Mesendoderm (in vitro differentiated cells): ENCODE measurements around the gene RAB31. TPM values are rescaled to one million over a fixed set of nuclear protein-coding genes. Genes with fewer than 3 reads are reported as not detected.

Experiments
- DNase-seq: peaks from one replicate; pipeline ENCODE4 v3.0.0; 2013
- H2AK5ac ChIP-seq: 2 replicates; pipeline ENCODE4 v1.6.1; 2013; ENCODE audit warnings: low read length, inconsistent platforms
- H2BK120ac ChIP-seq: 2 replicates; pipeline ENCODE4 v1.6.1; 2013; ENCODE audit warnings: low read depth, mild to moderate bottlenecking, low read length, moderate library complexity, mixed read lengths
- H2BK15ac ChIP-seq: replicated peaks from 2 replicates; pipeline ENCODE4 v1.6.1; 2013; ENCODE audit warnings: low read depth, mild to moderate bottlenecking, moderate library complexity
- H2BK5ac ChIP-seq: 2 replicates; pipeline ENCODE4 v1.6.1; 2013; ENCODE audit warnings: low read length, inconsistent platforms
- H3K18ac ChIP-seq: 2 replicates; pipeline ENCODE4 v1.6.1; 2013; ENCODE audit warnings: mild to moderate bottlenecking, low read length, mixed read lengths
- H3K23ac ChIP-seq: one replicate; pipeline ENCODE4 v1.6.1; 2013; ENCODE audit warnings: low read length
- H3K27ac ChIP-seq: 2 replicates; pipeline ENCODE4 v1.5.1; 2013; ENCODE audit warnings: low read depth, mild to moderate bottlenecking, inconsistent platforms, low read length, moderate library complexity
- H3K27me3 ChIP-seq: 2 replicates; pipeline ENCODE4 v1.6.1; 2013; ENCODE audit warnings: low read length, control low read depth, mild to moderate bottlenecking, inconsistent platforms; ENCODE audit not compliant: insufficient read depth, poor library complexity
- H3K36me3 ChIP-seq: 2 replicates; pipeline ENCODE4 v1.6.1; 2013; ENCODE audit warnings: low read length, inconsistent platforms; ENCODE audit not compliant: control insufficient read depth, insufficient read depth
- H3K4ac ChIP-seq: one replicate; pipeline ENCODE4 v1.6.1; 2013; ENCODE audit warnings: low read depth, mild to moderate bottlenecking, low read length, moderate library complexity
- H3K4me1 ChIP-seq: 2 replicates; pipeline ENCODE4 v1.6.1; 2013; ENCODE audit warnings: low read depth, low read length, inconsistent platforms; ENCODE audit not compliant: control insufficient read depth
- H3K4me2 ChIP-seq: 2 replicates; pipeline ENCODE4 v1.6.1; 2013; ENCODE audit warnings: low read length
- H3K4me3 ChIP-seq: 2 replicates; pipeline ENCODE4 v1.5.1; 2013; ENCODE audit warnings: mild to moderate bottlenecking, low read length
- H3K56ac ChIP-seq: one replicate; pipeline ENCODE4 v1.6.1; 2013; ENCODE audit warnings: low read length
- H3K79me1 ChIP-seq: 2 replicates; pipeline ENCODE4 v1.6.1; 2013; ENCODE audit warnings: low read length, inconsistent platforms
- H3K79me2 ChIP-seq: 2 replicates; pipeline ENCODE4 v1.6.1; 2013; ENCODE audit warnings: mild to moderate bottlenecking, low read length; ENCODE audit not compliant: control insufficient read depth, insufficient read depth
- H3K9ac ChIP-seq: 2 replicates; pipeline ENCODE4 v1.6.1; 2013; ENCODE audit warnings: low read length, inconsistent platforms
- H4K5ac ChIP-seq: one replicate; pipeline ENCODE4 v1.6.1; 2013; ENCODE audit warnings: low read length
- H4K8ac ChIP-seq: one replicate; pipeline ENCODE4 v1.6.1; 2013; ENCODE audit warnings: low read depth, mild to moderate bottlenecking, control low read depth, low read length, moderate library complexity
- WGBS: extraction: QIAGEN DNeasy Blood & Tissue Kit; methylation state at CpG from one replicate; pipeline ENCODE4 v1.1.7; 2013; ENCODE audit warnings: low lambda C conversion rate, missing lambda C conversion rate; ENCODE audit not compliant: insufficient coverage; ENCODE audit errors: extremely low coverage; 5-methylcytosine and 5-hydroxymethylcytosine counted together
- polyA plus RNA-seq, 2 experiments: library from polyadenylated mRNA; stranded (reverse); fragments of 200-250 nt; gene quantifications; one replicate each; pipeline ENCODE4 v1.2.3, GENCODE V29; 2013

Gene RAB31
- polyA plus RNA-seq (2013, experiment 1 of 2) = 61.9 TPM
- 62.7 TPM for polyA plus RNA-seq (2013, experiment 2 of 2)

DNA sequence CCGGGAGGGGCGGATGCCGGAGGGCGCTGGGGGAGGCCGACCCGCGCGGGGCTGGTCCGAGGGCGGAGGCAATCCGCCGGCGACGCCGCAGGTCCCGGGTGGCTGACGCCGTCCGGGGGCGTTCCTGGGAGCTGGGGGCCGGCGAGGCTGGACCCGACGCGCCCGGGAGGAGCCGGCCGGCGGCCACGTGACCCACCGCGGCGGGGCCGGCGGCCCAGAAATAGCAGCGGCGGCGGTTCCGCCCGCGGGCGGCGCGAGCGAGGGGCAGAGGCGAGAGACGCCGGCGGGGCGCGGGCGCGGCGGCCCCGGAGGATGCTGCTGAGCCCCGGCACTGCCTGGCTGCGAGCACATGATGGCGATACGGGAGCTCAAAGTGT is at the start of gene RAB31:
RAB31 (plus strand) TSS at position 245 of the 377 bp plus-strand sequence; CDS start at position 350, 105 bp downstream.
- H3K79me1 ChIP-seq = peaks cover 11% of the 10 kb centered on the region
- H3K36me3 ChIP-seq = no peaks in the 10 kb centered on the region
- WGBS = no CpG with 5 or more reads among the region's 59 CpGs
- peak within 1 kb of the TSS; percentile 85 for H3K18ac ChIP-seq
- H3K27me3 ChIP-seq = no peaks in the 10 kb centered on the region
- peak within 1 kb of the TSS; percentile 74 for H3K23ac ChIP-seq
- no peak within 1 kb of the TSS for H2AK5ac ChIP-seq
- H4K8ac ChIP-seq = no peak within 1 kb of the TSS
- peak within 1 kb of the TSS; percentile 87 for H3K9ac ChIP-seq
- H3K4me1 ChIP-seq = peaks cover 17% of the 10 kb centered on the region
- peaks cover 15% of the 10 kb centered on the region for H3K79me2 ChIP-seq
- H4K5ac ChIP-seq = no peak within 1 kb of the TSS
- peak within 1 kb of the TSS; percentile 97 for H3K56ac ChIP-seq
- H3K27ac ChIP-seq = peak within 1 kb of the TSS; percentile 68
- H2BK120ac ChIP-seq = peak within 1 kb of the TSS; percentile 2
- peak within 1 kb of the TSS; percentile 29 for H2BK5ac ChIP-seq
- DNase-seq = peak; percentile 79
- H3K4me3 ChIP-seq = peak within 1 kb of the TSS; percentile 70
- peak within 1 kb of the TSS; percentile 74 for H3K4me2 ChIP-seq
- H3K4ac ChIP-seq = peak within 1 kb of the TSS; percentile 70
- no peak within 1 kb of the TSS for H2BK15ac ChIP-seq

- Histone ChIP-seq H4K5ac (no peak overlapping the region), H3K9ac (no peak overlapping the region), H3K4me2 (no peak overlapping the region), H2BK15ac (no peak overlapping the region), H3K4ac (no peak overlapping the region), H3K79me1 (no peaks in the 10 kb centered on the region), H3K4me3 (no peak overlapping the region), H3K4me1 (no peaks in the 10 kb centered on the region), H2AK5ac (no peak overlapping the region), H4K8ac (no peak overlapping the region), H3K23ac (no peak overlapping the region), H3K18ac (no peak overlapping the region), H3K56ac (no peak overlapping the region), H3K27ac (no peak overlapping the region), H3K79me2 (no peaks in the 10 kb centered on the region), H3K36me3 (no peaks in the 10 kb centered on the region), H2BK5ac (no peak overlapping the region), H3K27me3 (no peaks in the 10 kb centered on the region), H2BK120ac (no peak overlapping the region)
- WGBS = no CpG with 5 or more reads among the region's 24 CpGs
- DNase-seq = no peak
Measured at GRCh38 chr18:9659499-9660375, 48.4 kb upstream of the RAB31 start.

DNA sequence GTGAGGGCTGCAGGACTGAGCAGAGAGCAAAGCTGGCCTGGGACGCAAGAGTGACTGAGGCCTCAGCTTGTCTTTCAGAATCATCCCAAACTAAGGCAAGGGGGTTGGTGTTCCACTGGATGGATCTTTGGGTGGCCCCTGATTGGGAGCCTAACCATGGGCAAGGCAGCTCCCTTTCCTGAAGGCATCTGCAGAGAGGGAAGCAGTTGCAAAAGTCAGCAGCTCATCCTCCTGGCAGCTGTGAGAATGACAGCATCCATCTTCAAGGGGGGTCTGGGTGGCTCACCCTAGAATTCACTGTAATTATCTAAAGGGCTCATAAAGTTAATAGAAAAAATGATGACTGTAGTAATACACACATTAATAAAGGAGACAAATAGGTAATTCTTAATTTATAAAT is 46.5 kb upstream of the RAB31 start:
- Histone ChIP-seq H3K23ac (no peak overlapping the region), H3K79me2 (no peaks in the 10 kb centered on the region), H2BK15ac (no peak overlapping the region), H3K36me3 (no peaks in the 10 kb centered on the region), H4K5ac (no peak overlapping the region), H2BK5ac (no peak overlapping the region), H3K4me3 (no peak overlapping the region), H4K8ac (no peak overlapping the region), H3K9ac (no peak overlapping the region), H3K4me1 (no peaks in the 10 kb centered on the region), H3K27me3 (no peaks in the 10 kb centered on the region), H3K56ac (no peak overlapping the region), H3K27ac (no peak overlapping the region), H3K18ac (no peak overlapping the region), H3K4me2 (no peak overlapping the region), H3K4ac (no peak overlapping the region), H3K79me1 (no peaks in the 10 kb centered on the region), H2AK5ac (no peak overlapping the region), H2BK120ac (no peak overlapping the region)
- no CpG with 5 or more reads among the region's 1 CpG for WGBS
- DNase-seq = peak; percentile 61

- no peak overlapping the region for H3K23ac ChIP-seq
- no peak overlapping the region for H3K4me3 ChIP-seq
- no peak overlapping the region for H2AK5ac ChIP-seq
- no peak overlapping the region for H4K5ac ChIP-seq
- no peak overlapping the region for H3K56ac ChIP-seq
- no peaks in the 10 kb centered on the region for H3K36me3 ChIP-seq
- no peaks in the 10 kb centered on the region for H3K4me1 ChIP-seq
- H3K27ac ChIP-seq = no peak overlapping the region
- no peak overlapping the region for H3K4ac ChIP-seq
- no peaks in the 10 kb centered on the region for H3K79me2 ChIP-seq
- no peaks in the 10 kb centered on the region for H3K27me3 ChIP-seq
- H3K18ac ChIP-seq = no peak overlapping the region
- no peak overlapping the region for H4K8ac ChIP-seq
- no peak for DNase-seq
- H3K9ac ChIP-seq = no peak overlapping the region
- H2BK120ac ChIP-seq = no peak overlapping the region
- H3K79me1 ChIP-seq = no peaks in the 10 kb centered on the region
- no peak overlapping the region for H3K4me2 ChIP-seq
- H2BK5ac ChIP-seq = no peak overlapping the region
- H2BK15ac ChIP-seq = no peak overlapping the region
- WGBS = no CpG with 5 or more reads among the region's 8 CpGs
Measured at GRCh38 chr18:9663377-9663776, 44.7 kb upstream of the RAB31 start.

GRCh38 chr18:9665314-9665713 is 42.8 kb upstream of the RAB31 start:
- Histone ChIP-seq H3K4me1 (no peaks in the 10 kb centered on the region), H3K56ac (no peak overlapping the region), H3K9ac (no peak overlapping the region), H3K36me3 (no peaks in the 10 kb centered on the region), H3K27me3 (no peaks in the 10 kb centered on the region), H2BK5ac (no peak overlapping the region), H3K4me3 (no peak overlapping the region), H2BK120ac (no peak overlapping the region), H3K18ac (no peak overlapping the region), H3K4me2 (no peak overlapping the region), H3K23ac (no peak overlapping the region), H3K79me2 (no peaks in the 10 kb centered on the region), H4K8ac (no peak overlapping the region), H3K79me1 (no peaks in the 10 kb centered on the region), H4K5ac (no peak overlapping the region), H2AK5ac (no peak overlapping the region), H3K4ac (no peak overlapping the region), H2BK15ac (no peak overlapping the region), H3K27ac (no peak overlapping the region)
- DNase-seq = no peak
- no CpG with 5 or more reads among the region's 3 CpGs for WGBS
